Mucosa of stomach (tissue), 1 donor: ENCODE measurements around the gene JDP2.

Source experiments
- H3K27me3 ChIP-seq: one replicate; pipeline ENCODE4 v1.7.0; 2013; ENCODE audit warnings: mild to moderate bottlenecking, low read length; ENCODE audit not compliant: control insufficient read depth, insufficient read depth
- H3K36me3 ChIP-seq: one replicate; pipeline ENCODE4 v1.7.0; 2013; ENCODE audit warnings: low read length; ENCODE audit not compliant: control insufficient read depth, insufficient read depth
- H3K4me1 ChIP-seq: one replicate; pipeline ENCODE4 v1.7.0; 2013; ENCODE audit warnings: mild to moderate bottlenecking, low read length; ENCODE audit not compliant: control insufficient read depth, insufficient read depth
- H3K4me3 ChIP-seq: one replicate; pipeline ENCODE4 v1.7.0; 2013; ENCODE audit warnings: low read length
- H3K9ac ChIP-seq: one replicate; pipeline ENCODE4 v1.7.0; 2013; ENCODE audit warnings: mild to moderate bottlenecking, low read length, moderate library complexity
- H3K9me3 ChIP-seq: one replicate; pipeline ENCODE4 v1.7.0; 2013; ENCODE audit warnings: mild to moderate bottlenecking, low read length, moderate library complexity; ENCODE audit not compliant: control insufficient read depth
- donor health status: Pancreatic carcinoma.

The JDP2 gene

DNA sequence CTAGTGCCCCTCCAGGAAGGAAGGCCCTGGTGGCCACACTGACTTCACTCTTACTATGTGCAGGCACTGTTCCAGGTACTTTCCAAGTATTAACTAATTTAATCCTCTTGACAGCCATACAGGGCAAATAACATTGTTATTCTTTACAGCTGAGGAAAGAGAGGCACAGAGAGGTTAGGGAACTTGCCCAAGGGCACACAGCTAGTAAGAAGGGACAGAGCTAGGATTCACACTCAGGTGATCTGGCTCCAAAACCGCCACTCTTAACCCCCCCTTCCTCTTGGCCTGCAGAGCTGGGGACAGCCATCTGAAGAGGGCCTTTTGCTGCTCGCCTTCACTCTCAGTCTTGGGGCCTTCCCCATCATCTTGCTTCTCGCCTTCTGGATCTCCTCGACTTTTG is 4.0 kb downstream of the JDP2 start:
- Histone ChIP-seq H3K9ac (no peak overlapping the region), H3K9me3 (no peaks in the 10 kb centered on the region), H3K36me3 (peaks cover 9% of the 10 kb centered on the region), H3K27me3 (no peaks in the 10 kb centered on the region), H3K4me3 (no peak overlapping the region), H3K4me1 (peaks cover 49% of the 10 kb centered on the region)

DNA sequence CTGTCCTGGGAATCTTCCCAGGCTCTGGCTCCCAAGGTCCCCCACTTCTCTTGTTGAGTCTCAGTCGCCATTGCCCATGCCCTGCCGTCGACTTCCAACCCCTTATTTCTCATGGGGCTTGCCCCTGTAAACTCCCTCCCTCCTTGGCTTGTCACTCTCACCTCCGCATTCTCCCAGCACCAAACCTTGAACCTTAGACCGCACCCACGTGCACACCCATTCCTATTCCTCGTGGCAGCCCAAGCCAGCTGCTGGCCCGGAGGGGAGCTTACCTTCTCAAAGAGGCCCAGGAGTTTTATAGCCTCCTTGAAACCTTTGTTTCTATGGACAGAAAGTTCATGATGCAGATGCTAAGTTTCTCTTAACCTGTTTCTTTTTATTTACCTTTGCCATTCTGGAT is 4.6 kb downstream of the JDP2 start:
- Histone ChIP-seq H3K36me3 (peaks cover 9% of the 10 kb centered on the region), H3K27me3 (no peaks in the 10 kb centered on the region), H3K9me3 (no peaks in the 10 kb centered on the region), H3K4me1 (peaks cover 44% of the 10 kb centered on the region), H3K9ac (no peak overlapping the region), H3K4me3 (no peak overlapping the region)

DNA sequence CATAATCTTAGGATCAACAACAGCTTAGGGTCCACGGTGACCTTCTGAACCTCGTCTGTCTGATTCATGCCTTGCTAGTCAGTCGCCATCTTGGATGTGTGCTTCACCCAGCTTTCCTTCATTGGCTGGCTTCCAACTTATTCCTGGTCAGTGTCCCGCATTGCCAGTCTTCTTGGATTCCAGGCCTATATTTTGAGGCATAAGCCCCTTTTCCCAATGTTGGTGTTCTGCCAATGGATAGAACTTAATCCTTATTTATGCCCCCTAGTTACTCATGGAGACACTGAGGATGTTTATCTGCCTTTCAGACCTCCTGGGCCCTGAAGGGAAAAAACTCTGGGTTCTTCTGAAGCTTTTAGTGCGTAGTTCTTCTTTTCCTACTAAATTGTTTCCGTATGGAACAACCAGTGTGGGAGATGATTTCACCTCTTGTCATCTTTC is 5.8 kb downstream of the JDP2 start:
- H3K9me3 ChIP-seq, result no peaks in the 10 kb centered on the region
- no peak overlapping the region for H3K4me3 ChIP-seq
- no peaks in the 10 kb centered on the region for H3K27me3 ChIP-seq
- H3K4me1 ChIP-seq, result peaks cover 44% of the 10 kb centered on the region
- H3K9ac ChIP-seq, result no peak overlapping the region
- H3K36me3 ChIP-seq, result peaks cover 9% of the 10 kb centered on the region

- H3K4me3 ChIP-seq, result no peak overlapping the region
- H3K27me3 ChIP-seq, result no peaks in the 10 kb centered on the region
- no peaks in the 10 kb centered on the region for H3K9me3 ChIP-seq
- H3K36me3 ChIP-seq, result peaks cover 9% of the 10 kb centered on the region
- H3K9ac ChIP-seq, result no peak overlapping the region
- H3K4me1 ChIP-seq, result peaks cover 42% of the 10 kb centered on the region
These were observed 6.5 kb downstream of the JDP2 start for GRCh38 chr14:75434138-75434889.

DNA sequence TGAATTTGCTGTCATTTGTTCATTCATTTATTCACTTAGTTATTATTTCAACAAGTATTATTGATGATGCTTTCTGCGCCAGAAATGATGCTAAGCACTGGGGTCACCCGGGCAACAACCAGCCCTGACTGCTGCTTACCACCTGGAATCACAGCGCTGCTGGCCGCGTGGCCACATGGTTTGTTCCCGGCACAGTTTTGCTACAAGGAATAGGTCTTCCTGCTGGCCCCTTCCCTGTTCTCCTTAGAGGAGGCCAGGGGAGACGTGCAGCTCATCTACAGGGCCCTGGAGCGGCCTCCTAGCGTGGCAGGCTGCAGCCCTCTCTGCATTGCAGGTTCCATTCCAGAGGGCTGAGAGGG is 7.0 kb downstream of the JDP2 start:
- H3K4me3 ChIP-seq, result no peak overlapping the region
- H3K36me3 ChIP-seq, result peaks cover 9% of the 10 kb centered on the region
- no peak overlapping the region for H3K9ac ChIP-seq
- no peaks in the 10 kb centered on the region for H3K27me3 ChIP-seq
- peaks cover 37% of the 10 kb centered on the region for H3K4me1 ChIP-seq
- no peaks in the 10 kb centered on the region for H3K9me3 ChIP-seq

DNA sequence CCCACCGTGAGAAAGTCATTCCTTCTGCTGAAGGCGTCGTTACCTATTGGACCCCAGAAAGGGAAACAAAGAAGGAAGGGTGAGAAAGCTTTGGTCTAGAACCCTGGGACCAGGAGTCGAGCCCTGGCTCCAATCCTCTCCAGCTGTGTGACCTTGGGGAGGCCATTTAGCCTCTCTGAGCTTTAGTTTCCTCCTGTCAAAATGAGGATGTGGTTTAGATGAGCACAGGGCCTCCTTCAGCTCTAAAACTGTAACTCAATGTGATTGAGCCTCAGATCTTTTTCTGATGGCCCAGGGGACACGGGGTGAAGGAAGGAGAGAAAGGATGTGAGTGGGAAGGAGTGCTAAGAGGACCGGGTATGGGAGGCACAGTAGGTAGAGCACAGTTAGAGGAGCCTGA is 7.7 kb downstream of the JDP2 start:
- Histone ChIP-seq H3K36me3 (peaks cover 9% of the 10 kb centered on the region), H3K27me3 (no peaks in the 10 kb centered on the region), H3K9me3 (no peaks in the 10 kb centered on the region), H3K4me1 (peaks cover 33% of the 10 kb centered on the region), H3K9ac (no peak overlapping the region), H3K4me3 (no peak overlapping the region)

- peaks cover 27% of the 10 kb centered on the region for H3K4me1 ChIP-seq
- H3K36me3 ChIP-seq, result peaks cover 8% of the 10 kb centered on the region
- H3K4me3 ChIP-seq, result no peak overlapping the region
- H3K9ac ChIP-seq, result no peak overlapping the region
- no peaks in the 10 kb centered on the region for H3K9me3 ChIP-seq
- no peaks in the 10 kb centered on the region for H3K27me3 ChIP-seq
These were observed 9.7 kb downstream of the JDP2 start for GRCh38 chr14:75437201-75438143.

DNA sequence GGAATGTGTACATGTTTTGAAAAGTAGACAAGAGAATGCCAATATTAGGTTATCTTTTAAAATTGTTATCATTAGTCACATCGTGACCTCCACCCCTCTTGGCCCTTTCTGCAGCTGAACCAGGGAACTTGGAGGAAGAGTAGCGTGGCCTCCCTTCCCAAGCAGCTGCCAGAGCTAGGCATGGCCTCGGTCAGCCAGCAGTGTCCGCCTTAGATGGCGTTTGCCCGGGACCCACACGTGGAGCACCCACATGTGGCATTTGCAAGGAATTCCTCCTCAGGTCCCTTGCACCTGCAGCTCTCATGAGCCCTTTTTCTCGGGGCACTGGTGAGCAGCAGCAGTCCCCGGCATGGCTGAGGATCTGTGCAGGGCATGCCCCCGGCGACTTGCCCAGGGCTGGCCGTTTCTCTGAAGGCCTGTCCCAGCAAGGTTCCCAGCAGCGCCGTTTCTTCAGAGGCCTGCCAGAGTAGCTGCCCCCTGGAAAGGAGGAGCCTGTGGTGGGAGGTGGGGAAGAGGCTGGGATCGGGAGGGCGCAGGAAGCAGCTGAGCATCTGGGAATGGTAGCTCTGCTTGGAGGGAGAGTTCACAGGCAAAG is 10.8 kb downstream of the JDP2 start:
- Histone ChIP-seq H3K4me1 (peaks cover 21% of the 10 kb centered on the region), H3K36me3 (peaks cover 8% of the 10 kb centered on the region), H3K4me3 (no peak overlapping the region), H3K9me3 (no peaks in the 10 kb centered on the region), H3K27me3 (no peaks in the 10 kb centered on the region), H3K9ac (no peak overlapping the region)

GRCh38 chr14:75439989-75440388 is 12.2 kb downstream of the JDP2 start:
- Histone ChIP-seq H3K9ac (no peak overlapping the region), H3K9me3 (no peaks in the 10 kb centered on the region), H3K27me3 (no peaks in the 10 kb centered on the region), H3K4me3 (no peak overlapping the region), H3K4me1 (peaks cover 17% of the 10 kb centered on the region), H3K36me3 (peaks cover 4% of the 10 kb centered on the region)

GRCh38 chr14:75440733-75441477 is 13.1 kb downstream of the JDP2 start:
- Histone ChIP-seq H3K9ac (no peak overlapping the region), H3K4me3 (no peak overlapping the region), H3K4me1 (peaks cover 17% of the 10 kb centered on the region), H3K36me3 (peaks cover 4% of the 10 kb centered on the region), H3K27me3 (no peaks in the 10 kb centered on the region), H3K9me3 (no peaks in the 10 kb centered on the region)

- Histone ChIP-seq H3K9ac (no peak overlapping the region), H3K27me3 (no peaks in the 10 kb centered on the region), H3K9me3 (no peaks in the 10 kb centered on the region), H3K4me3 (no peak overlapping the region), H3K36me3 (peaks cover 4% of the 10 kb centered on the region), H3K4me1 (peaks cover 17% of the 10 kb centered on the region)
These were observed 13.9 kb downstream of the JDP2 start for GRCh38 chr14:75441728-75442127.
